Measurements from ENCODE around the gene ZNF625.

- TF ChIP-seq EZH2 (IDR thresholded peaks at IDR 0.05; ENCODE audit: borderline replicate concordance): no peak
- no peak for TF ChIP-seq CTCF (IDR thresholded peaks at IDR 0.05; ENCODE audit: poor library complexity)
Observed at GRCh38 chr19:12137221-12137940, 19.2 kb downstream of the ZNF625 start.

Data from hepatocyte (in vitro differentiated cells).